K562 (cell line): ENCODE measurements around the gene CNBD2. TPM values are rescaled to one million over a fixed set of nuclear protein-coding genes. Genes with fewer than 3 reads are reported as not detected.

Experiments used
- POLR2AphosphoS5 ChIP-seq: IDR thresholded peaks from 2 replicates; pipeline ENCODE4 v1.6.1; 2011; ENCODE audit warnings: mild to moderate bottlenecking, low read depth, low read length, moderate library complexity; ENCODE audit not compliant: control insufficient read depth, insufficient read depth
- POLR3G ChIP-seq: IDR thresholded peaks from 2 replicates; pipeline ENCODE4 v1.6.1; 2011; ENCODE audit not compliant: insufficient read length, insufficient replicate concordance; ENCODE audit errors: extremely low read depth
- YY1 ChIP-seq, 3 experiments: IDR thresholded peaks; 2 replicates each; pipeline ENCODE4 v1.6.1; 2011; ENCODE audit warnings: low read length in 2 of 3, mild to moderate bottlenecking in 2 of 3, moderate library complexity in 2 of 3, borderline replicate concordance in 1 of 3, control low read depth in 1 of 3, low read depth in 1 of 3; ENCODE audit not compliant: insufficient read depth in 3 of 3, insufficient replicate concordance in 2 of 3, control insufficient read depth in 1 of 3, insufficient read length in 1 of 3; ENCODE audit errors: extremely low read depth in 1 of 3
- ZNF23 ChIP-seq: fragments of 250-450 bp; sonication (Bioruptor Pico); IDR thresholded peaks from 2 replicates; pipeline ENCODE4 v1.4.0; 2020; ENCODE audit warnings: mild to moderate bottlenecking
- ZNF274 ChIP-seq: IDR thresholded peaks from 2 replicates; pipeline ENCODE4 v1.6.1; 2011; ENCODE audit warnings: low read depth, mild to moderate bottlenecking, low read length, moderate library complexity, borderline replicate concordance
- ZNF444 ChIP-seq: fragments of 250-450 bp; sonication (Bioruptor Pico); IDR thresholded peaks from 2 replicates; pipeline ENCODE4 v1.4.0; 2020; ENCODE audit warnings: mild to moderate bottlenecking, moderate library complexity
- polyA plus RNA-seq, 8 experiments: library from polyadenylated mRNA; depleted of rRNA in 4 of 8; stranded (reverse) in 5 of 8; unstranded in 3 of 8; fragments of >200 nt; fragmentation: Nextera tagmentation in 2 of 8; fragmentation: Illumina TruSeq in 1 of 8; extraction: Ambion mirVana in 2 of 8; extraction: Trizol in 1 of 8; gene quantifications; 2 replicates each; pipeline versions ENCODE4 v1.2.1 to v1.2.3, GENCODE V29; 2011 to 2014; ENCODE audit warnings: inconsistent platforms in 1 of 8, missing spikeins in 1 of 8
- total RNA-seq, 7 experiments: library from RNA; depleted of rRNA in 6 of 7; stranded (reverse); fragments of >200 nt in 6 of 7; fragmentation: Illumina TruSeq in 2 of 7; extraction: Trizol in 2 of 7; gene quantifications; 2 replicates each; pipeline versions ENCODE4 v1.2.1 to v1.2.3, GENCODE V29; 2011 to 2021; ENCODE audit warnings: low replicate concordance in 1 of 7
- TF ChIP-seq, protein P1 (sequence below): sonication (generic); formaldehyde crosslinking; IDR thresholded peaks from 2 replicates; pipeline ENCODE4 v1.8.0; 2022; ENCODE audit warnings: mild to moderate bottlenecking, low read depth, missing genetic modification reagents
- TF ChIP-seq, protein P2 (sequence below): IDR thresholded peaks from 3 replicates; pipeline ENCODE4 v1.6.1; 2011; ENCODE audit warnings: borderline replicate concordance, mild to moderate bottlenecking; ENCODE audit not compliant: insufficient read length, insufficient read depth
- TF ChIP-seq, protein P3 (sequence below): fragments of 450-650 bp; IDR thresholded peaks from 2 replicates; pipeline ENCODE4 v1.6.1; 2014; ENCODE audit warnings: low read depth, mild to moderate bottlenecking, moderate library complexity, borderline replicate concordance
- TF ChIP-seq, protein P4 (sequence below): sonication (generic); formaldehyde crosslinking; IDR thresholded peaks from 2 replicates; pipeline ENCODE4 v1.8.0; 2022; ENCODE audit warnings: missing genetic modification reagents, mild to moderate bottlenecking, borderline replicate concordance
- TF ChIP-seq, protein P5 (sequence below): IDR thresholded peaks from 2 replicates; pipeline ENCODE4 v1.6.1; 2011; ENCODE audit warnings: borderline replicate concordance, low read depth, mild to moderate bottlenecking, moderate library complexity, low read length; ENCODE audit not compliant: insufficient read depth, poor library complexity, severe bottlenecking
- TF ChIP-seq, protein P6 (sequence below): fragments of 250-450 bp; sonication (Bioruptor Pico); IDR thresholded peaks from 2 replicates; pipeline ENCODE4 v1.9.0; 2021; ENCODE audit warnings: mild to moderate bottlenecking, inconsistent platforms

The CNBD2 gene
- total and polyA plus RNA-seq, 9 of the 15 experiments (the other 6 are each of a cell fraction or from before 2014, with no cell fraction given), result 3.2 to 17.5 (median 5.3) TPM

DNA sequence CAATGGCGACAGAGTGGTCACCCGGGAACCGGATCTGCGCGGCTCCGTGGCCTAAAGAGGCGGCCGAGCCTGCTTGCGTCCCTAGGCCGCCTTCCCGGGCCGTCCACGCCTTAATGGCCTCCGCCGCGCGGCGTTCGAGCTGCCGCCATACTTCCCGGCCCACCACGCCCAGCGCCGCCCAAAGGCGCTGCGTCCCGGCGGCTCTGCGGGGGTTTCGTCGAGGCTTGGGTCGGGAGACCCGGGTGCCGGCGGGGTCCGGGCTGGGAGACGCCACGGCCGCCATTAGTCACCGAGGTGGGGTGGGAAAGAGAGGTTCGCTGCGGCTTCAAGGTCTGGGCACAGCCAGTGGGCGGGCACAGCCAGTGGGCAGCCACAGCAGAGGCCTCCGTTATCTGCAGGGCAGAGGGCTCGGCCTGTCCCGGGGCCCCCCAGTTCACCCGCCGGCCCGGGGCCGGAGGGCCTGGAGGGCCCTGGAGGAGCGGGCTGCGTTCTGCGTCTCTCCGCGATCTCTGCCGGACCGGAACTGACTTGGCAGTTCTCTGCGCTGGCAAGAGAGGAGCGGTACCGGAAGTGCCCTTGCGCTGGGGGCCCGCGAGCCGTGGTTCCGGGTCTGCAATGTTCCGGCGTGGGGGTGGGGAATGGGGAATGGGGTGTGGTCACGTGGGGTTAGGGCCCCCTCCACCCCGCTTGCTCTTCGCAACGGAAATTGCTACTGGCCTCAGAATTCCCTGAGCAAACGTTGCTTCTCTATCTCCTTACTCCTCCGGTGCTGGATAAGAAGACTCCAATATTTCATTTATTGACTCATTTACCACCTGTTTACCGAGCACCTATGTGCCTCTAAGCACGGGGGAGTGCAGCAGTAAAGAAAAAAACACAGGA lies 82.3 kb downstream of the CNBD2 start (continued):
- TF ChIP-seq, protein P1, sequence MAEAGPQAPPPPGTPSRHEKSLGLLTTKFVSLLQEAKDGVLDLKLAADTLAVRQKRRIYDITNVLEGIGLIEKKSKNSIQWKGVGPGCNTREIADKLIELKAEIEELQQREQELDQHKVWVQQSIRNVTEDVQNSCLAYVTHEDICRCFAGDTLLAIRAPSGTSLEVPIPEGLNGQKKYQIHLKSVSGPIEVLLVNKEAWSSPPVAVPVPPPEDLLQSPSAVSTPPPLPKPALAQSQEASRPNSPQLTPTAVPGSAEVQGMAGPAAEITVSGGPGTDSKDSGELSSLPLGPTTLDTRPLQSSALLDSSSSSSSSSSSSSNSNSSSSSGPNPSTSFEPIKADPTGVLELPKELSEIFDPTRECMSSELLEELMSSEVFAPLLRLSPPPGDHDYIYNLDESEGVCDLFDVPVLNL, result peak; percentile 63; the same call in 1 of the 2 replicates
- TF ChIP-seq POLR3G (no peak), ZNF274 (no peak), ZNF23 (CRISPR knock-in tag) (no peak), POLR2AphosphoS5 (peak; percentile 97), ZNF444 (CRISPR knock-in tag) (no peak), YY1 (IDR thresholded peaks at IDR 0.05; ENCODE audit: borderline replicate concordance in 1 of 3, control insufficient read depth in 1 of 3, extremely low read depth in 1 of 3, insufficient read depth in 3 of 3, insufficient read length in 1 of 3, insufficient replicate concordance in 2 of 3, low read depth in 1 of 3, low read length in 2 of 3) (peak; percentile 51 to 88 (median 80))
- TF ChIP-seq, protein P2, sequence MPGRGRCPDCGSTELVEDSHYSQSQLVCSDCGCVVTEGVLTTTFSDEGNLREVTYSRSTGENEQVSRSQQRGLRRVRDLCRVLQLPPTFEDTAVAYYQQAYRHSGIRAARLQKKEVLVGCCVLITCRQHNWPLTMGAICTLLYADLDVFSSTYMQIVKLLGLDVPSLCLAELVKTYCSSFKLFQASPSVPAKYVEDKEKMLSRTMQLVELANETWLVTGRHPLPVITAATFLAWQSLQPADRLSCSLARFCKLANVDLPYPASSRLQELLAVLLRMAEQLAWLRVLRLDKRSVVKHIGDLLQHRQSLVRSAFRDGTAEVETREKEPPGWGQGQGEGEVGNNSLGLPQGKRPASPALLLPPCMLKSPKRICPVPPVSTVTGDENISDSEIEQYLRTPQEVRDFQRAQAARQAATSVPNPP, result no peak
- TF ChIP-seq, protein P3, sequence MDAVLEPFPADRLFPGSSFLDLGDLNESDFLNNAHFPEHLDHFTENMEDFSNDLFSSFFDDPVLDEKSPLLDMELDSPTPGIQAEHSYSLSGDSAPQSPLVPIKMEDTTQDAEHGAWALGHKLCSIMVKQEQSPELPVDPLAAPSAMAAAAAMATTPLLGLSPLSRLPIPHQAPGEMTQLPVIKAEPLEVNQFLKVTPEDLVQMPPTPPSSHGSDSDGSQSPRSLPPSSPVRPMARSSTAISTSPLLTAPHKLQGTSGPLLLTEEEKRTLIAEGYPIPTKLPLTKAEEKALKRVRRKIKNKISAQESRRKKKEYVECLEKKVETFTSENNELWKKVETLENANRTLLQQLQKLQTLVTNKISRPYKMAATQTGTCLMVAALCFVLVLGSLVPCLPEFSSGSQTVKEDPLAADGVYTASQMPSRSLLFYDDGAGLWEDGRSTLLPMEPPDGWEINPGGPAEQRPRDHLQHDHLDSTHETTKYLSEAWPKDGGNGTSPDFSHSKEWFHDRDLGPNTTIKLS, result peak; percentile 99
- TF ChIP-seq, protein P4, sequence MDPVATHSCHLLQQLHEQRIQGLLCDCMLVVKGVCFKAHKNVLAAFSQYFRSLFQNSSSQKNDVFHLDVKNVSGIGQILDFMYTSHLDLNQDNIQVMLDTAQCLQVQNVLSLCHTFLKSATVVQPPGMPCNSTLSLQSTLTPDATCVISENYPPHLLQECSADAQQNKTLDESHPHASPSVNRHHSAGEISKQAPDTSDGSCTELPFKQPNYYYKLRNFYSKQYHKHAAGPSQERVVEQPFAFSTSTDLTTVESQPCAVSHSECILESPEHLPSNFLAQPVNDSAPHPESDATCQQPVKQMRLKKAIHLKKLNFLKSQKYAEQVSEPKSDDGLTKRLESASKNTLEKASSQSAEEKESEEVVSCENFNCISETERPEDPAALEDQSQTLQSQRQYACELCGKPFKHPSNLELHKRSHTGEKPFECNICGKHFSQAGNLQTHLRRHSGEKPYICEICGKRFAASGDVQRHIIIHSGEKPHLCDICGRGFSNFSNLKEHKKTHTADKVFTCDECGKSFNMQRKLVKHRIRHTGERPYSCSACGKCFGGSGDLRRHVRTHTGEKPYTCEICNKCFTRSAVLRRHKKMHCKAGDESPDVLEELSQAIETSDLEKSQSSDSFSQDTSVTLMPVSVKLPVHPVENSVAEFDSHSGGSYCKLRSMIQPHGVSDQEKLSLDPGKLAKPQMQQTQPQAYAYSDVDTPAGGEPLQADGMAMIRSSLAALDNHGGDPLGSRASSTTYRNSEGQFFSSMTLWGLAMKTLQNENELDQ (CRISPR knock-in tag), result 0 out of 2 replicates have a peak, but pooled peaks have one; percentile 56
- TF ChIP-seq, protein P5, sequence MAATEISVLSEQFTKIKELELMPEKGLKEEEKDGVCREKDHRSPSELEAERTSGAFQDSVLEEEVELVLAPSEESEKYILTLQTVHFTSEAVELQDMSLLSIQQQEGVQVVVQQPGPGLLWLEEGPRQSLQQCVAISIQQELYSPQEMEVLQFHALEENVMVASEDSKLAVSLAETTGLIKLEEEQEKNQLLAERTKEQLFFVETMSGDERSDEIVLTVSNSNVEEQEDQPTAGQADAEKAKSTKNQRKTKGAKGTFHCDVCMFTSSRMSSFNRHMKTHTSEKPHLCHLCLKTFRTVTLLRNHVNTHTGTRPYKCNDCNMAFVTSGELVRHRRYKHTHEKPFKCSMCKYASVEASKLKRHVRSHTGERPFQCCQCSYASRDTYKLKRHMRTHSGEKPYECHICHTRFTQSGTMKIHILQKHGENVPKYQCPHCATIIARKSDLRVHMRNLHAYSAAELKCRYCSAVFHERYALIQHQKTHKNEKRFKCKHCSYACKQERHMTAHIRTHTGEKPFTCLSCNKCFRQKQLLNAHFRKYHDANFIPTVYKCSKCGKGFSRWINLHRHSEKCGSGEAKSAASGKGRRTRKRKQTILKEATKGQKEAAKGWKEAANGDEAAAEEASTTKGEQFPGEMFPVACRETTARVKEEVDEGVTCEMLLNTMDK, result no peak
- TF ChIP-seq, protein P6, sequence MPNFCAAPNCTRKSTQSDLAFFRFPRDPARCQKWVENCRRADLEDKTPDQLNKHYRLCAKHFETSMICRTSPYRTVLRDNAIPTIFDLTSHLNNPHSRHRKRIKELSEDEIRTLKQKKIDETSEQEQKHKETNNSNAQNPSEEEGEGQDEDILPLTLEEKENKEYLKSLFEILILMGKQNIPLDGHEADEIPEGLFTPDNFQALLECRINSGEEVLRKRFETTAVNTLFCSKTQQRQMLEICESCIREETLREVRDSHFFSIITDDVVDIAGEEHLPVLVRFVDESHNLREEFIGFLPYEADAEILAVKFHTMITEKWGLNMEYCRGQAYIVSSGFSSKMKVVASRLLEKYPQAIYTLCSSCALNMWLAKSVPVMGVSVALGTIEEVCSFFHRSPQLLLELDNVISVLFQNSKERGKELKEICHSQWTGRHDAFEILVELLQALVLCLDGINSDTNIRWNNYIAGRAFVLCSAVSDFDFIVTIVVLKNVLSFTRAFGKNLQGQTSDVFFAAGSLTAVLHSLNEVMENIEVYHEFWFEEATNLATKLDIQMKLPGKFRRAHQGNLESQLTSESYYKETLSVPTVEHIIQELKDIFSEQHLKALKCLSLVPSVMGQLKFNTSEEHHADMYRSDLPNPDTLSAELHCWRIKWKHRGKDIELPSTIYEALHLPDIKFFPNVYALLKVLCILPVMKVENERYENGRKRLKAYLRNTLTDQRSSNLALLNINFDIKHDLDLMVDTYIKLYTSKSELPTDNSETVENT (CRISPR knock-in tag), result peak; percentile 80; the same call in 1 of the 2 replicates
